KOPT-K1 (cell line): ENCODE results near the gene ZNF567.

Experiments
- H3K27ac ChIP-seq: fragments of 200-600 bp; sonication (generic); 2 replicates; pipeline ENCODE4 v1.5.1; 2016; ENCODE audit warnings: antibody characterized with exemption, mild to moderate bottlenecking, low read depth, low read length; ENCODE audit not compliant: poor library complexity, severe bottlenecking
- H3K36me3 ChIP-seq: fragments of 200-600 bp; sonication (generic); 2 replicates; pipeline ENCODE4 v1.5.1; 2017; ENCODE audit warnings: antibody characterized with exemption, mild to moderate bottlenecking, low read length, moderate library complexity; ENCODE audit not compliant: insufficient read depth
- H3K9me3 ChIP-seq: fragments of 200-600 bp; sonication (generic); 2 replicates; pipeline ENCODE4 v1.5.1; 2017; ENCODE audit warnings: antibody characterized with exemption, low read length, mild to moderate bottlenecking; ENCODE audit not compliant: insufficient read depth, poor library complexity, severe bottlenecking

ZNF567 gene

DNA sequence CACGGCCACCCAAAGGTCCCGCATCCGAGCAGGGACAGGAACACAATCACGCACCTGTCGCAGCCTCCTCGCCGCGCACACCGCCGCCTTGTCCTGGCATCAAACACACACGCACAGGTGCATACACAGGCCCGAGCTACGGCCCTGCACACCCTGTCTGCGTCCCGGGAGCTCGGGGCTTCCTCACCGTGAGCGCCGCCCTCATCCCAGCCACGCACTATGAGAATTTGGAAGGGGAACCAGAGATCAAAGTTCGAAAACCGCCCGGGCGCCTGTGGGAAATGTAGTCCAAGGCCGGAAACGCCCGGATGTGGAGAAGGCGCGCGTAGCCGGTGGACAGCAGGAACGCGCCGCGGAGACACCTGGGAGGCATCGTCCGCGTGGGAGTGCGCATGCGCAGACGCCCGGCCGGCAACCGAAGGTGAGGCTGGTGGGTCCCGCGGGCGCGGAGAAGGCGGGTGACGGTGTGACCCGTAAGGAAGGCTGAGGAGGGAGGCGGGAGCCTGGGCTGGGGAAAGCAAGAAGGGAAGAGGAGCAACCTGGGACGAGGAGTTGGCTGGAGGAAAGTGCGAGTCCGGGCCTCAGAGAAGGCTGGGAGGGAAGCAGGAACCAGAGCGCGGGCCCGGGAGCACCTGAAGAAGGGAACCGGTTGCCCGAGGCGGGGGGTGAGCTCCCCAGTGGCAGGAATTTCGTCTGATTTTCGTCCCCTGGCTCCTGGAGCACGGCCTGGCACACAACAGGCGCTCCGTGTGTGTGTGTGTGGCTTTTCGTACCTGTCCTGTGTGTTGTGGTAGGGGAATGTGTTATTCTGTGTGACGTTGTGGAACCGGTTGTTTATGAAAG is at the start of gene ZNF567:
ZNF567 (plus strand) TSS at position 399 of the 843 bp plus-strand sequence. CDS start 7,256 bp downstream, outside the sequence.
- H3K9me3 ChIP-seq: peaks cover 34% of the 10 kb centered on the region
- H3K36me3 ChIP-seq: peaks cover 54% of the 10 kb centered on the region
- H3K27ac ChIP-seq: peak within 1 kb of the TSS; percentile 71

GRCh38 chr19:36638862-36639510 is 48.4 kb upstream of the ZNF567 start:
- peaks cover 43% of the 10 kb centered on the region for H3K36me3 ChIP-seq
- H3K27ac ChIP-seq: no peak overlapping the region
- peaks cover 100% of the 10 kb centered on the region for H3K9me3 ChIP-seq

DNA sequence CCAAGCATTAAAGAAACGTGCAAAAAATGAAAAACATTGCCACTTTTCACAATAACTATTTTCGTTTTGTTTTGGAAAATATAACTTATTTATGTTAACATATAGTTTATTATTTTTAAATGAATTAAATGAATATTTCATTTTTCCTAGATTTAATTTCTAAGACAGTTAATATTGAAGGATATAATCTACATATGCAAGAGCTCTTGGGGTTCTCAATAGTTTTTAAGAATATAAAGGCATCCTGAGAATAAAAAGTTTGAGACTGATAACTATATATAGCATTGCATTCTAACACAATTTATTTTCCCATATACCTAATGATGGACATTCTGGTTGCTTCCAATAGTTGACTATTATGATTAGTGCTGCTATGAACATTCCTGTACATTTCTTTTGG is 40.7 kb upstream of the ZNF567 start:
- Histone ChIP-seq H3K9me3 (peaks cover 99% of the 10 kb centered on the region), H3K36me3 (peaks cover 82% of the 10 kb centered on the region)

GRCh38 chr19:36652958-36653357 is 34.5 kb upstream of the ZNF567 start:
- H3K36me3 ChIP-seq: peaks cover 95% of the 10 kb centered on the region
- H3K27ac ChIP-seq: no peak overlapping the region
- H3K9me3 ChIP-seq: peaks cover 97% of the 10 kb centered on the region

More for the DNA sequence above, 40.7 kb upstream of the ZNF567 start:
- H3K27ac ChIP-seq: no peak overlapping the region

GRCh38 chr19:36665832-36666231 is 21.6 kb upstream of the ZNF567 start:
- Histone ChIP-seq H3K9me3 (peaks cover 34% of the 10 kb centered on the region), H3K27ac (peak overlapping the region; percentile 60), H3K36me3 (peaks cover 29% of the 10 kb centered on the region)

GRCh38 chr19:36668646-36669045 is 18.8 kb upstream of the ZNF567 start:
- H3K36me3 ChIP-seq: peaks cover 29% of the 10 kb centered on the region
- no peak overlapping the region for H3K27ac ChIP-seq
- H3K9me3 ChIP-seq: peaks cover 43% of the 10 kb centered on the region

GRCh38 chr19:36672368-36672767 is 15.0 kb upstream of the ZNF567 start:
- H3K9me3 ChIP-seq: peaks cover 49% of the 10 kb centered on the region

DNA sequence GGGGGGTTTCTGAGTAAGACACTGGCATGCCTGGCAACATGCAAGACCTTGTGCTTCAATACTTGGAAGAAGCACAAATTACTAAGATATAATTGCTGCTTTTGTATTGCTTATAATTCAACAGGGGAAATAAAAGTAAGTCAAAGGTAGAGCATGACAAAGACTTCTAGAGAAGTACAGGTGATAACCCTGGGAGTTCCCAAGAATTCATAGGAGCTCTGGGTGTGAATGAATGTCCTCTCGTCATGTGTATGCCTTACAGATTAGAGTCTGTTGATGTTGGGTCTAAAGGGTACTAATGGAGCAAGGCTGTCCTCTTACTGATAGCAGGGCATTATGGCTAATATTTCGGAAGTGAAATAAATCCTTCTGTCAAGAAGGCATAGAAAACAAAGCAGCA is 13.2 kb upstream of the ZNF567 start:
- Histone ChIP-seq H3K27ac (no peak overlapping the region), H3K9me3 (peaks cover 60% of the 10 kb centered on the region), H3K36me3 (peaks cover 36% of the 10 kb centered on the region)

More at GRCh38 chr19:36672368-36672767, 15.0 kb upstream of the ZNF567 start:
- H3K36me3 ChIP-seq: peaks cover 21% of the 10 kb centered on the region
- H3K27ac ChIP-seq: no peak overlapping the region

DNA sequence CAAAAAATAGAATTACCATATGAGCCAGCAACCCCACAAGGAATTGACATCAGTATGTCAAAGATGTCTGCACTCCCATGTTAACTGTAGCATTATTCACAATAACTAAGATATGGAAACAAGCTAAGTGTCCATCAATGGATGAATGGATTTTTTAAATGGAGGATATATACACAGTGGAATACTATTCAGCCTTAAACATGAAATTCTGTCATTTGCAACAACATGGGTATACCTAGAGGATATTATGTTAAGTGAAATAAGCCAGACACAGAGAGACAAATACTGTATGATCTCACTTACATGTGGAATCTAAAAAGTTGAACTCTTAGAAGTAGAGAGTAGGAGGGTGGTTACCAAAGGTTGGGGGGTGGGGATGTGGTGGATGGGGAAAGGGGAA is 8.0 kb upstream of the ZNF567 start:
- Histone ChIP-seq H3K9me3 (peaks cover 39% of the 10 kb centered on the region), H3K27ac (no peak overlapping the region), H3K36me3 (peaks cover 52% of the 10 kb centered on the region)

DNA sequence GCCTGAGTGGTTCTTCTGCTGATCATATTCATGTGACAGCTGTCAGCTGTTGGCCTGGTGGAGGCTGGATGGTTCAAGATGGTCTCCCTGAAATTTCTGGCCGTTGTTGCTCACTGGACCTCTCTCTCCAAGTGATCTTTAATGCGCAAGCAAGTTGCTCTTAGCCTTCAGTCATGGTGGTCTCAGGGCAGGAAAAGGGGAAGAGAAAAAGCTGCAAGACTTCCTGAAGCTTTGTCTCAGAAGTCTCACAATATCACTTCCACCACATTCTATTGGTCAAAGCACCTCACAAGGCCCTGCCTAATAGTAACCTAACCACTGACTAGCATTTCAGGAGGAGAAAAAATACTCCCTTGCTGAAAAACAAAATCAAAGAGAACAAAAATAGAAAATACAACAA is 1.6 kb upstream of the ZNF567 start:
- peaks cover 18% of the 10 kb centered on the region for H3K9me3 ChIP-seq
- peaks cover 50% of the 10 kb centered on the region for H3K36me3 ChIP-seq
- H3K27ac ChIP-seq: no peak overlapping the region

DNA sequence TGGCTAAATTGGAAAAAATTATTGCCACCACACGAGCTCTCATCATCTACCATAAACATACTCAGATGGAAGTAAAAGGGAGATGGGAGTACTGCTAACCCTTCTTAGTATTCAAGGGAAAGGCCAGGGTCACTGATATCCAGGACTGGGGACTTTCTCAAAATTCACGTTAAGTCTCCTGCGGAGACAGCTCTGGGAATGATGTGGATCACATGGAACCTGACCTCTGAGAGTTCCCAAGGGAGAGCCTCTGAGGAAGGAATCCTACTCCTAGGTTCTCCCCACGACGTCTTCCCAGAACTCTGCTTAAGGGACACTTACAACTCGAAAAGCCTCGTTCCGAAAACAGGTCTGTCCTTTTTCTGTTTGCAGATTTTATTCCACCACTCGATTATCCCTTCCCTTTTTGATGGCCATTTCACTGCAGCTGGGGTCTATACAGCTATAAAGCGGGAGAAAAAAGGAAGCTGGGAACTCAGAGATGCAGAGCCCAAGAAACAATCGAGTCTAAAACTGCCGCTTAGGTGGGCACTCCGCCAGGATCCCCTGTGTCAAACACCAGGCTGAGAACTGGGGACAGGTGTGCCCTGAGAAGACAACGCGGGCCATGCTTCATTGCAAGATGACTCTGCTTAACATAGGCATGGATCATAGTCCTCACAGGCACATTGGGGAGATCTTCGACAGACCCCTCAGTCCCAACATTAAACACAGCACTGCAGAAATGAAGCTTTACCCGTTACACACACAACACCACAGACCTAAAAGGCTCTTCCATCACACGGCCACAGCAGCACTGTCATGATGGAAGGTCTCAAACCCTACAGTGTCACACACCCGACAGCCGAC is 823 bp upstream of the ZNF567 start:
- peaks cover 52% of the 10 kb centered on the region for H3K36me3 ChIP-seq
- peak overlapping the region; percentile 71 for H3K27ac ChIP-seq
- peaks cover 26% of the 10 kb centered on the region for H3K9me3 ChIP-seq

GRCh38 chr19:36688058-36688457 is 646 bp downstream of the ZNF567 start:
- Histone ChIP-seq H3K27ac (peak overlapping the region; percentile 71), H3K9me3 (peaks cover 40% of the 10 kb centered on the region), H3K36me3 (peaks cover 61% of the 10 kb centered on the region)

DNA sequence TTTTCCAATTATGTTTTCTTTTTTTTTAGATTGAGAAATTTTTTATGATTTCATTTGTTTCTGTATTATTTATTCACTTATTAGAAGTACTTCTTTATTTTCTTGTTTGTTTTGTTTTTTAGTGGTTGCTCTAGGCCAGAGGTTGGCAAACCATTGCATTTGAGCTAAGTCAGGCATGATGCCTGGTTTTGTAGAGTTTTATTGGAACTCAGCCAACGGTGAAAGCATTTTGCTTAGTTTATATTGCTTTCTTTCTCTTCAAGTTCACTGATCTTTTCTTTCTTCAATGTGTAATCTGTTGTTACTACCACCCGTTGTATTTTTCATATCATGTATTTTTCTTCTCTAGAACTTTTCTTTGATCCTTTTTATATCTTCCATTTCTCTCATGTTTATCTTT is 19.7 kb downstream of the ZNF567 start:
- Histone ChIP-seq H3K36me3 (peaks cover 77% of the 10 kb centered on the region), H3K9me3 (peaks cover 89% of the 10 kb centered on the region), H3K27ac (no peak overlapping the region)

GRCh38 chr19:36709423-36709822 is 22.0 kb downstream of the ZNF567 start:
- peaks cover 100% of the 10 kb centered on the region for H3K9me3 ChIP-seq
- H3K27ac ChIP-seq: no peak overlapping the region
- peaks cover 91% of the 10 kb centered on the region for H3K36me3 ChIP-seq
